Measurements from ENCODE around the gene ZNF14.
"Not testable (repeated sequence)": the region's sequence is repeated elsewhere in the genome, so short reads cannot be mapped to it uniquely, and the experiment has no call there.

Gene ZNF14

DNA sequence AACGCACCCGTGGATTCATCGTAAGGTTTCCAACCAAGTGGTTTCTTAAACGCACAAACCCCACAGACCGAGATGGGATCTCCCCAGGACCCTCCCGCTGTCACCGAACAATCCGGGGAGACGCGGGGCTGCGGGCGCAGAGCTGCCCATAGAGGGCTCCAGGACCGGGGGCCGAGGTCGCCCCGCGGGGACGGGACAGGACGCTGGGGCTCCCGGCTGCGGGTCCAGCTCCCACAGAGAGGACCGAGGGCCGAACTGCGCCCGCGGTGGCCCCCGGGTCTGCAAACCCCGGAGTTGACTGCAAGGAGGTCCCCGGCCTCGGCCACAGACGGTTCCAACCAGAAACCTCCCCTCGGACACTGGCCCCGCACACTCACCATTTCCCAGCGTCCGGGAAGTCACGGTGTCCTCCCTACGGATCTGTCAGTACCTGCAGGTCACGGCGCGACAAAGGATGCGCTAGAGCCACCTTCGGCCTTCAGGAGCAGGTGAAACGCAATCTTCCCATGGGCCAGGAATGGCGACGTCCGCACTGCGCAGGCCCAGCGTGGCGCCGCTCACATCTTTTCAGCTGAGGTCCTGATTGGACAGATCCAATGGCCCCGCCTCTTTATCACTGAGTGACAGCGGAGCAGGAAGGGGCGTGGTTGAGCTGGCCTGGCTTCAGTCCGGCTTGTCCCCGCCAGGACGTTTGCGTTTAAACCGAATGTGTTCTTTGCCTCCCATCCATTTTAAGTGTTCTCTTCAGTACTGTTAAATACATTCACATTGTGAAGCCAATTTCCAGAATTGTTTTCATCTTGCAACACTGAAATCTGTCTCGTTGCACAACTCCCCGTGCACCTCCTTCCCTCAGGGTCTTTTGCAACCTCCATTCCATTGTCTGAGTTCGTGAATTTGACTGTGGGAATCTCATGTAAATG lies at the start of gene ZNF14:
TSS of gene ZNF14 (minus strand) at position 534 of the 923 bp plus-strand sequence. CDS start at position 380, 154 bp downstream.
- TF ChIP-seq, protein P1, sequence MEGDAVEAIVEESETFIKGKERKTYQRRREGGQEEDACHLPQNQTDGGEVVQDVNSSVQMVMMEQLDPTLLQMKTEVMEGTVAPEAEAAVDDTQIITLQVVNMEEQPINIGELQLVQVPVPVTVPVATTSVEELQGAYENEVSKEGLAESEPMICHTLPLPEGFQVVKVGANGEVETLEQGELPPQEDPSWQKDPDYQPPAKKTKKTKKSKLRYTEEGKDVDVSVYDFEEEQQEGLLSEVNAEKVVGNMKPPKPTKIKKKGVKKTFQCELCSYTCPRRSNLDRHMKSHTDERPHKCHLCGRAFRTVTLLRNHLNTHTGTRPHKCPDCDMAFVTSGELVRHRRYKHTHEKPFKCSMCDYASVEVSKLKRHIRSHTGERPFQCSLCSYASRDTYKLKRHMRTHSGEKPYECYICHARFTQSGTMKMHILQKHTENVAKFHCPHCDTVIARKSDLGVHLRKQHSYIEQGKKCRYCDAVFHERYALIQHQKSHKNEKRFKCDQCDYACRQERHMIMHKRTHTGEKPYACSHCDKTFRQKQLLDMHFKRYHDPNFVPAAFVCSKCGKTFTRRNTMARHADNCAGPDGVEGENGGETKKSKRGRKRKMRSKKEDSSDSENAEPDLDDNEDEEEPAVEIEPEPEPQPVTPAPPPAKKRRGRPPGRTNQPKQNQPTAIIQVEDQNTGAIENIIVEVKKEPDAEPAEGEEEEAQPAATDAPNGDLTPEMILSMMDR (IDR thresholded peaks at IDR 0.05; ENCODE audit: low read depth, low read length, missing control alignments), result peak; percentile 26
- DNase-seq (ENCODE audit: low read depth), result peak; percentile 90
- H3K4me3 ChIP-seq (ENCODE audit: low read depth, low read length), result peak within 1 kb of the TSS; percentile 67

DNA sequence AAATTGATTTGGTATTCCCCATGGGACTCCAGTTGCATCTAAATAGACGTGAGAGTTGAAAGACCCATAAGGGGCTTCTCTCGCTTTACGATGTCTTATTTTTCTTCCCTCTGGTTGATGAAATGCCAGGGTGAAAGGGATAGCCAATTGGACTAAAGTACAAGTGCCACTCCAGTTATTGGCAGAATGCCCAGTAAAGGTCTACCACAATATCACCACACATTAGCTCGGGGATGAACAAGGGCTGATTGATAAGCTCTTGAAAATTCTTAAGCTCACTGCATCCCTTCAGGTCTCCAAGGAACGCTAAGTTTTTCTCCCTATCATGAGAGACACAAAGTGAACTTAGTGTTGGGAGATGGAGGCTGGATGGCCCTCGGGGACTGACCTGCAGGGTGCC lies 48.9 kb upstream of the ZNF14 start:
- DNase-seq (ENCODE audit: low read depth); H3K4me3 ChIP-seq (ENCODE audit: low read depth, low read length): not testable (repeated sequence)

DNA sequence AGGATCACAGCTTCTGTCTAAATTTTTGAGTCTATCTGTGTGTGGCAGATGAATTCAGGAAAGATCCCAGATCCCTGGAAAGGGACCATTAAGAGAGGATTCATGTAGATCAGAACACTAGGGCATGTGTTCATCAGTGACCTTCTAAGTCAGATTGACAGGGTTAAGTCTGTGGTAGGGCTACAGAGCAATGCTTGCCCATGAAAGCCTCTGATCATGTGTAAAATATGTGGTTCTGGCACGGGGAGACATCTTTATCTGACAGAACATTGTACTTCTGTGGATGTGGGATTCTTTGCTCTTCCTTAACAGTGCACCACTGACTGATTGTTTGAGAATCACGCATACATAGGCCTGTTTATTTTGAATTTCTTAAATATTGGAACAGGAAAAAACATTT lies 45.8 kb upstream of the ZNF14 start:
- TF ChIP-seq, protein P1 (IDR thresholded peaks at IDR 0.05; ENCODE audit: low read depth, low read length, missing control alignments), result no peak
- no peak for DNase-seq (ENCODE audit: low read depth)
- no peak overlapping the region for H3K4me3 ChIP-seq (ENCODE audit: low read depth, low read length)

DNA sequence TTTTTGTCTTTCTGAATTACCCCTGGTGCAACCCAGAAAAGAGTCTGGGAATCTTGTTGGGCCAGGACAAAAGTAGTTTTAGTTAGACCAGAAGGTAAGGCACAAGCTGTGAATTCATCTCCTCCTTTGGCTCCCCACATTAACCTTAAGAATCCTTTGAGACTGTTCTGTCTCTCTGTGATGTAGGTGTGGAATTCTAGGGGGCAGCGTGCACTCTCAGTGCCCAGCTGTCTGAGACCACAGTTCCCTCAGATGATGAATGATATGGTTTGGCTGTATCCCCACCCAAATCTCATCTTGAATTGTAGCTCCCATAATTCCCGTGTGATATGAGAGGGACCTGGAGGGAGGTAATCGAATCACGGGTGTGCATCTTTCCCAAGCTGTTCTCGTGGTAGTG lies 44.8 kb upstream of the ZNF14 start:
- H3K4me3 ChIP-seq (ENCODE audit: low read depth, low read length), result no peak overlapping the region; the same call in 1 of the 2 replicates
- TF ChIP-seq, protein P1 (IDR thresholded peaks at IDR 0.05; ENCODE audit: low read depth, low read length, missing control alignments), result no peak
- no peak for DNase-seq (ENCODE audit: low read depth)

DNA sequence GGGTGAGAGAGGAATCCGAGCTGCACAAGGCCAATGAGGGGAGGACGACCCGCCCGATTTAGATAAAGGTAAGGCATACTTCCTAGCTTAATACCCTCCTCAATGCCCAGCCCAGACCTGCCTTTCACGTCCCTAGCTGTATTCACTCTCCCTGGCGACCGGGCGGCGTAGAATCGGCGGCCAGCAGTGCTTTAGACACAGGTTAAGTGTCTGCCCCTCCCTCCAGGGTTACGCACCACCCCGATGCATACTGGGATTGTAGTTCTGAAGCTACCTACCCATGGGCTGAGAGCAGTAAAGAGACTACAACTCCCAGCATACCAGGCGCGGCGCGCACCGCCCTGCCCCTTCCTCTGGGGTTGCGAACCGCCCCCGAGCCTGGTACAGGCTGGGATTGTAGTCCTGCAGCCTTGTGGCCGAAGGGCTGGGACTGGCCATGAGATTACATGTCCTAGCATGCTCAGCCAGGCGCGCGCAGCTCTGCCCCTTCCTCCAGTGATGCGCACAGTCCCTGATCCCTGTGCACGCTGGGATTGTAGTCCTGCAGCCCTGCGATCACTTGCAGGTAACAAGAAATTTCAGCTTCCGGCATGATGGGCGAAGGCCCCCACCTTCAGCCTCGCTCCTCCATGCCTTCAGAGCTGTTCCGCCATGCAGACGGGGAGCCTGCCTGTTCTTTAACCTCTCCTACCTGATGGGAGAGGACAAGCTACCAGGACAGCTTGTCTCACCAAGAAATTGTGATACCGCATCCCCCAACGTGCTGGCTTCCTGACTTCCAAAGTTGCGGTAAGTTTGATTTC lies 43.5 kb upstream of the ZNF14 start:
- peak; percentile 95 for DNase-seq (ENCODE audit: low read depth)
- peak overlapping the region; percentile 86 for H3K4me3 ChIP-seq (ENCODE audit: low read depth, low read length)
- TF ChIP-seq, protein P1 (IDR thresholded peaks at IDR 0.05; ENCODE audit: low read depth, low read length, missing control alignments), result no peak

DNA sequence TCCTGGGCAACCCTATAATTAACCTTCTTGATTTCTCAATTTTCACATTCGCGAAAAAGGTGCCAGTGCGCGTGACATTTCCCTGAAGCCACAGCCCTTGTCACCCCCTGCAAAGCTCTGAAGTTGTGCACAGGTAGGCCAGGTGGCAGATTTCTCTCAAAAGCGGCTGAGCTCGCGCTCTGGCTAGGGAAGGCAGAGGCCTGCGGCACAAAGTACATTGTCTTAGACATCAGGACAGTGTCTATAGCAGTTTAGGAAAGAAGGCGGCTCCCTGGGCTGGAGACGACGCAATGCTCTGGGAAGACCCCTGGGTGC lies 42.9 kb upstream of the ZNF14 start:
- TF ChIP-seq, protein P1 (IDR thresholded peaks at IDR 0.05; ENCODE audit: low read depth, low read length, missing control alignments), result no peak
- DNase-seq (ENCODE audit: low read depth), result no peak
- peak overlapping the region; percentile 86 for H3K4me3 ChIP-seq (ENCODE audit: low read depth, low read length)

DNA sequence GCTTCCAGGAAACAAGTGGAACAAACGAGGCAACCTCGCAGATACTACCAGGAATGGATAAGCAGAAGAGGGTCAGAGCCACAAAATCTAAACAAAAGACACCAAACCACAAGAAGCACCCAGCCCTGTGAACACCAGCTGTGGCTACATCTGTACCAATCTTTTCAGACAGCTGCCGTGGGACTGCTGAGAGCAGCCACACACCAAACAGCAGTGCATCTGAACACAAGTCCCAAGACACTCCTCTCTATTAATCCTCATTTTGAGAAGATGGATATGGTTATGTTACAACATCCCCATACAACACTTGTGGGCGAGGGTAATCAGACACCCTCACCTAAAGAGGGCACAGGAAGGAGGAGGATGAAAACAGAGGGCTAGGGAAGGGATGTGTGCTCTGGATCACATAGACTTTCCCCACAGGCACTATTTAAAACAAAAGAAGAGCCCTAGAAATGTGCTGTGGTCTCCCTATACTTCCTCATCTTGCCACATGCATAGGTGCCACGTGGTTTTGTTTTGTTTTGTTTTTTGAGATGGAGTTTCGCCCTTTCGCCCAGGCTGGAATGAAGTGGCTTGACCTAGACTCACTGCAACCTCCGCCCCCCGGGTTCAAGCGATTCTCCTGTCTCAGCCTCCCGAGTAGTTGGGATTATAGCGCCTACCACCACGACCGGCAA lies 41.6 kb upstream of the ZNF14 start:
- TF ChIP-seq, protein P1 (IDR thresholded peaks at IDR 0.05; ENCODE audit: low read depth, low read length, missing control alignments), result no peak
- no peak for DNase-seq (ENCODE audit: low read depth)
- no peak overlapping the region for H3K4me3 ChIP-seq (ENCODE audit: low read depth, low read length)

DNA sequence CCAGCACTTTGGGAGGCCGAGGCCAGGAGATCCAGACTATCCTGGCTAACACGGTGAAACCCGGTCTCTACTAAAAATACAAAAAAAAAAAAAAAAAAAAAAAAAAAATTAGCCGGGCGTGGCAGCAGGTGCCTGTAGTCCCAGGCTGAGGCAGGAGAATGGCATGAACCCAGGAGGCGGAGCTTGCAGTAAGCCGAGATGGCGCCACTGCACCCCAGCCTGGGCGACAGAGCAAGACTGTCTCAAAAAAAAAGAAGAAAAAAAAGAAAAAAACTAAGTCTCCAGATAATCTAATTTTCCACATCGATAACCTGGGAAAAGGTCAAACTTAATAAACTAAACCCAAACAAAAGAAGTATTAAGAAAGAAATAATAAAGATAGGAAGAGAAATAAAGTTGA lies 39.1 kb upstream of the ZNF14 start:
- not testable (repeated sequence) for H3K4me3 ChIP-seq (ENCODE audit: low read depth, low read length); DNase-seq (ENCODE audit: low read depth)

DNA sequence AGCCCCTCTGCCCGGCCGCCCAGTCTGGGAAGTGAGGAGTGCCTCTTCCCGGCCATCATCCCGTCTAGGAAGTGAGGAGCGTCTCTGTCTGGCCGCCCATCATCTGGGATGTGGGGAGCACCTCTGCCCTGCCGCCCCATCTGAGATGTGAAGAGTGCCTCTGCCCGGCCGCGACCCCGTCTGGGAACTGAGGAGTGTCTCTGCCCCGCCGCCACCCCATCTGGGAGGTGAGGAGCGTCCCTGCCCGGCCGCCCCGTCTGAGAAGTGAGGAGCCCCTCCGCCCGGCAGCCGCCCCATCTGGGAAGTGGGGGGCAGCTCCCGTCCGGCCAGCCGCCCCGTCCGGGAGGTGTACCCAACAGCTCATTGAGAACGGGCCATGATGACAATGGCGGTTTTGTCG lies 37.1 kb upstream of the ZNF14 start:
- DNase-seq (ENCODE audit: low read depth); H3K4me3 ChIP-seq (ENCODE audit: low read depth, low read length): not testable (repeated sequence)
